Measurements from ENCODE around the gene MXRA7.

The MXRA7 gene

GRCh38 chr17:76670020-76670717, 40.6 kb downstream of the MXRA7 start:
- TF ChIP-seq, protein P1, sequence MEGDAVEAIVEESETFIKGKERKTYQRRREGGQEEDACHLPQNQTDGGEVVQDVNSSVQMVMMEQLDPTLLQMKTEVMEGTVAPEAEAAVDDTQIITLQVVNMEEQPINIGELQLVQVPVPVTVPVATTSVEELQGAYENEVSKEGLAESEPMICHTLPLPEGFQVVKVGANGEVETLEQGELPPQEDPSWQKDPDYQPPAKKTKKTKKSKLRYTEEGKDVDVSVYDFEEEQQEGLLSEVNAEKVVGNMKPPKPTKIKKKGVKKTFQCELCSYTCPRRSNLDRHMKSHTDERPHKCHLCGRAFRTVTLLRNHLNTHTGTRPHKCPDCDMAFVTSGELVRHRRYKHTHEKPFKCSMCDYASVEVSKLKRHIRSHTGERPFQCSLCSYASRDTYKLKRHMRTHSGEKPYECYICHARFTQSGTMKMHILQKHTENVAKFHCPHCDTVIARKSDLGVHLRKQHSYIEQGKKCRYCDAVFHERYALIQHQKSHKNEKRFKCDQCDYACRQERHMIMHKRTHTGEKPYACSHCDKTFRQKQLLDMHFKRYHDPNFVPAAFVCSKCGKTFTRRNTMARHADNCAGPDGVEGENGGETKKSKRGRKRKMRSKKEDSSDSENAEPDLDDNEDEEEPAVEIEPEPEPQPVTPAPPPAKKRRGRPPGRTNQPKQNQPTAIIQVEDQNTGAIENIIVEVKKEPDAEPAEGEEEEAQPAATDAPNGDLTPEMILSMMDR (IDR thresholded peaks at IDR 0.05; ENCODE audit: low read depth, low read length): no peak
- no peak overlapping the region for H3K4me3 ChIP-seq (ENCODE audit: low read depth, low read length)

- TF ChIP-seq, protein P1 (IDR thresholded peaks at IDR 0.05; ENCODE audit: low read depth, low read length): no peak
- H3K4me3 ChIP-seq (ENCODE audit: low read depth, low read length): no peak overlapping the region
These were observed 42.8 kb downstream of the MXRA7 start for GRCh38 chr17:76667786-76668453.

DNA sequence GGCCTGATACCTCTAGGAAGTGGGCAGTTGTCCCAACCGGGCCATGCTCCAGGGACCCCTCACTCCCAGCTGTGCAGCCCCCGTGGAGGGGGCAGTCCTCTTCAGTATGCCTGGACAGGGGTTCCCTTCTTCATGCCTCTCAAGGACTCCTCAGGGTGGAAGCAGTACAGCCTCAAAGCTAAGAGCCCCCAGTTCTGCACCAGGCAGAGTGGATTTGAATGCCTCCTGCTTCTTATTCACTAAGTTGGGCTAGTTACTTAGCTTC, 43.3 kb downstream of the MXRA7 start:
- no peak overlapping the region for H3K4me3 ChIP-seq (ENCODE audit: low read depth, low read length)
- TF ChIP-seq, protein P1 (IDR thresholded peaks at IDR 0.05; ENCODE audit: low read depth, low read length): no peak

- no peak overlapping the region for H3K4me3 ChIP-seq (ENCODE audit: low read depth, low read length)
These were observed 50.1 kb downstream of the MXRA7 start for GRCh38 chr17:76660656-76661042.

DNA sequence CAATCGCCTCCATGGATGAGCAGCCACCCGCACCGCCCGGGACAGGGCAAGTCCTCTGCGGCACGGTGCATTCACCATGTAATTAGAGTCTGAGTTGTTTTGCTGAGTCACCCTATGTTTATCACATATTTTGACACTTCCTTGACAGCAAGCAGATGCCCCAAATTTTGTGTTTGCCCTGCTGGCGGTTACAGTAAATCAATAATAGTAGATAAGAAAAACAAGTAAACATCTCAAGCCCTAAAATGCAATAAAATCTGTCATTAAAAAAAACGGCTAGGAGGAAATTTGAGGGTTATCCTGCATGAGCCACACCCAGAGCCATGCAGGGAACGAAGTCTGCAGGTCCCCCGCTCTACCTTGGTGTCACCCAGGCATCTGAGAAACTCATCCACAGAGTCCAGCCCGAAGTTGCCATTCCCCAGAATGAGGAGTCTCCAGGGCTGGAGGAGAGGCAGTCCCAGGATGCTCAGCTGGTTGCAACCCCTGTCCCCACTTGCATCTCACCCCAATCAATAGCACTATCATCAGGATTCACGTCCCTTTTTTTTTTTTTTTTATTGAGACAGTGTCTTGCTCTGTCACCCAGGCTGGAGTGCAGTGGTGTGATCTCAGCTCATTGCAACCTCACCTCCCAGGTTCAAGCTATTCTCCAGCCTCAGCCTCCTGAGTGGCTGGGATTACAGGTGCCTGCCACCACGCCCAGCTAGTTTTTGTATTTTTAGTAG, 50.7 kb downstream of the MXRA7 start:
- no peak overlapping the region for H3K4me3 ChIP-seq (ENCODE audit: low read depth, low read length)
- TF ChIP-seq, protein P1 (IDR thresholded peaks at IDR 0.05; ENCODE audit: low read depth, low read length): no peak

More at GRCh38 chr17:76660656-76661042, 50.1 kb downstream of the MXRA7 start:
- TF ChIP-seq, protein P1 (IDR thresholded peaks at IDR 0.05; ENCODE audit: low read depth, low read length): no peak

GRCh38 chr17:76658242-76658662, 52.5 kb downstream of the MXRA7 start:
- TF ChIP-seq, protein P1 (IDR thresholded peaks at IDR 0.05; ENCODE audit: low read depth, low read length): no peak

More at GRCh38 chr17:76658242-76658662, 52.5 kb downstream of the MXRA7 start:
- H3K4me3 ChIP-seq (ENCODE audit: low read depth, low read length): no peak overlapping the region
